Activated CD4-positive, alpha-beta T cell treated with anti-CD3 and anti-CD28 coated beads for 36 hours (primary cell): ENCODE measurements around the gene IFNE. TPM values are rescaled to one million over a fixed set of nuclear protein-coding genes. Genes with fewer than 3 reads are reported as not detected.

Source experiments
- ATAC-seq: fragments of 200-7000 bp; cut with Tn5 transposase; one replicate; pipeline ENCODE4 v1.10.0; 2021; ENCODE audit warnings: mild to moderate bottlenecking, moderate library complexity
- CTCF ChIA-PET: fragments of 350-600 bp; sonication (Branson Sonifier 250); formaldehyde crosslinking; loops from one replicate; lab custom pipeline; 2021; ENCODE audit warnings: antibody characterized with exemption; lab: Charles Lee
- POLR2A ChIA-PET: fragments of 350-600 bp; sonication (Branson Sonifier 250); formaldehyde crosslinking; loops from one replicate; lab custom pipeline; 2021; ENCODE audit warnings: antibody characterized with exemption, inconsistent platforms; lab: Charles Lee
- DNase-seq: peaks from one replicate; pipeline ENCODE4 v3.0.0-alpha.2; 2020
- H3K27ac Mint-ChIP-seq: one replicate; pipeline ENCODE4 v1.8.0; 2021; ENCODE audit warnings: mixed read lengths
- H3K27me3 Mint-ChIP-seq: one replicate; pipeline ENCODE4 v1.8.0; 2021; ENCODE audit warnings: mixed read lengths
- H3K36me3 Mint-ChIP-seq: one replicate; pipeline ENCODE4 v1.8.0; 2021; ENCODE audit warnings: low read depth, mixed read lengths
- H3K4me1 Mint-ChIP-seq: one replicate; pipeline ENCODE4 v1.8.0; 2021; ENCODE audit warnings: mixed read lengths
- H3K4me3 Mint-ChIP-seq: one replicate; pipeline ENCODE4 v1.8.0; 2021; ENCODE audit warnings: mild to moderate bottlenecking, moderate library complexity, mixed read lengths
- H3K9me3 Mint-ChIP-seq: one replicate; pipeline ENCODE4 v1.8.0; 2021; ENCODE audit warnings: low read depth, mixed read lengths
- intact Hi-C, 2 experiments: fragments of 100-400 bp; cut with DNase I in 1 of 2; cut with micrococcal nuclease in 1 of 2; formaldehyde crosslinking; loops; one replicate each; pipeline versions ENCODE4 v1.14.2 to v1.15.1; 2022 to 2024; cut with DNase I, micrococcal nuclease
- total RNA-seq, 2 experiments: library from RNA; stranded (reverse); gene quantifications; one replicate each; pipeline ENCODE4 v1.2.3, GENCODE V29; 2021

The IFNE gene, protein sequence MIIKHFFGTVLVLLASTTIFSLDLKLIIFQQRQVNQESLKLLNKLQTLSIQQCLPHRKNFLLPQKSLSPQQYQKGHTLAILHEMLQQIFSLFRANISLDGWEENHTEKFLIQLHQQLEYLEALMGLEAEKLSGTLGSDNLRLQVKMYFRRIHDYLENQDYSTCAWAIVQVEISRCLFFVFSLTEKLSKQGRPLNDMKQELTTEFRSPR
- total RNA-seq: not detected

DNA sequence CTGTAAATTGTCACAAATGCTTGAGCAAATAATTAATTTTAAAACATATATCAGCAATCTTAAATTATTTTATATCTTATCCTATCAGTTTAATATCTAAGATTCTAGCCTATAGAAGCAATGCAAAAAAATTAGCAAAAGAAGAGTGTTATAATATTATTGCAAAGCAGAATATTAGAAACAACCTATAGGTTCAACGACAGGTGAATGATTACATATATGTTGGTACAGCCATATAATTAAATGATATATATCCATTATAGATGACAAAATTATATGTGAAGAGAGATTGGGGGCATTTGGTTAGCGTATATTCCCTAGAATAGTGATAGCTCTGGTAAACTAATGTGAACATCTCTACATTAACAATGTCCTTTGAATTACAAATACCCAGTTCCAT is at the start of gene IFNE:
TSS of gene IFNE (minus strand) at position 101 of the 400 bp plus-strand sequence. CDS start 619 bp downstream, outside the sequence.
- peaks cover 5% of the 10 kb centered on the region for H3K27me3 Mint-ChIP-seq
- no peak for ATAC-seq

DNA sequence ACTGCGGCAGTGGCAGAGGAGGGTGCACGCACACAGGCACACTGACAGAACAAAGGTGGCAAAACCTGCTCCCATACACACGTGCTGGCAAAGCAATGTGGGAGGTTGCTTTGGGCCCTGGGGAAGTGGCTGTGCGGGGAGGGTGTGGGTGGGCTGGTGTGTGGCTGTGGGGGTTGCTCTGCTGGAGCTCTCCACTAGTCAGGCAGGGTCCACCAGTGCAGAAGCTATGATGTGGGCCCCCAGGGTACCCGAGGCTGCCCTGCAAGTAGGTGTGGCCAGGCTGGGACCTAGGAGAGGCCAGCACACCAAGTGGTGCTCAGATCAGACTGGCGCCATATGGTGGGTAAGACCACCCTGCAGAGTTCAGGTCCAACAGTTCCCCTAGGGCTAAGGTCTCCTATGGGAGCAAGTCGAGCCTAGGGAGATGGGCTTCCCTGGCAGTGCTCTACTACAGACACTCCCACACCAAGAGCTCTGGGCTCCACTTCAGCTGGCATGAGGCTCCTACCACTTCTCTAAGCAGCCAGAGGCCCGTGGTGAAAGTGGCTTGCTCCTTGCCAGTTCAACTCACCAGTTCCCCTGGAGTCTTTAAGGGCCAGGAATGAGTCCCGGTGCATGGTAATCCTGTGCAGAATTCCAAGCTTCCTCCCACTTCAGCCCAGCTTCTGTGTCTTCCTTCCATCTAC is 46.2 kb upstream of the IFNE start:
- peaks cover 4% of the 10 kb centered on the region for H3K9me3 Mint-ChIP-seq
- no peak overlapping the region for H3K27ac Mint-ChIP-seq
- H3K4me3 Mint-ChIP-seq: no peak overlapping the region
- ChIA-PET POLR2A (no interaction called here), CTCF (interaction anchor here (1.2 kb wide), 1 partner anchor 43 kb away, joined by 4 read pairs; no protein-coding TSS in a partner anchor)
- H3K4me1 Mint-ChIP-seq: no peaks in the 10 kb centered on the region
- ATAC-seq (no peak), DNase-seq (no peak)
- no peaks in the 10 kb centered on the region for H3K27me3 Mint-ChIP-seq
- intact Hi-C loops: no loop called here
- peaks cover 2% of the 10 kb centered on the region for H3K36me3 Mint-ChIP-seq

More for the DNA sequence above, at the start of gene IFNE:
- no peak for DNase-seq
- Mint-ChIP-seq H3K27ac (no peak within 1 kb of the TSS), H3K4me1 (no peaks in the 10 kb centered on the region), H3K9me3 (peaks cover 12% of the 10 kb centered on the region), H3K36me3 (no peaks in the 10 kb centered on the region), H3K4me3 (no peak within 1 kb of the TSS)
- ChIA-PET CTCF (interaction anchor here (1.6 kb wide), 1 partner anchor 16 kb away, joined by 4 read pairs; no protein-coding TSS in a partner anchor), POLR2A (no interaction called here)
- intact Hi-C loops: no loop called here

DNA sequence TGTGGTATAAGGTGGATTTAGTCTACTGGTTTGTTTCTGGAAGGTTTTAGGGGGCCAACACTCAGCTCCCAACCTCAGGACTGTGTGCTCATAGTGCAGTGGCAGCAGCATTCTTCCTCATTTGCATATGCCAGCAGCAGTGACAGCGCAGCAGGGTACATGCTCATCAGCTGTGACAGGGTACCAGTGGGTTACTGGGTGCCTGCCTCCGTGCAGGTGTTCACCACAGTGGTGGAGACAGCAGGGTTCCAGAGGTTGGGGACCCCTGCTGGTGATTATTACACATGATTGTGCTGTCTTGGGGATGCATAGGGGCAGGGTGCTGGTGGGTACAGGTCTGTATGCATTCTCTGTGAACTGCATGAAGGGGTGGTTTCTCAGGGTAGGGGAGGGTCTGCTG is 45.5 kb upstream of the IFNE start:
- ATAC-seq: no peak
- ChIA-PET POLR2A (no interaction called here), CTCF (interaction anchor here (0.7 to 1.2 kb wide), 3 partner anchors 44 to 465 kb away, joined by 3 to 4 read pairs (median 3); no protein-coding TSS in a partner anchor)

DNA sequence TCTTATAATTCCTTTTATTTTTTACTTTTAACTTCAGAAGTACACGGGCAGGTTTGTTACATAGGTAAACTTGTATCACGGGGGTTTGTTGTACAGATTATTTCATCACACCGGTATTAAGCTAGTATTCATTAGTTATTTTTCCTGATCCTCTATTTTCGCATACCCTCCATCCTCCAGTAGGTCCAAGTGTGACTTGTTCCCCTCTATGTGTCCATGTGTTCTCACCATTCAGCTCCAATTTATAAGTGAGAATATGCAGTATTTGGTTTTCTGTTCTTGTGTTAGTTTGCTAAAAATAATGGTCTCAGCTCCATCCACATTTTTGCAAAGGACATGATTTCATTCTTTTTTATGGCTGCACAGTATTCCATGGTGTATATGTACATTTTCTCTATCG is 43.1 kb upstream of the IFNE start:
- Mint-ChIP-seq H3K9me3 (peaks cover 13% of the 10 kb centered on the region), H3K36me3 (peaks cover 6% of the 10 kb centered on the region), H3K27ac (no peak overlapping the region), H3K4me1 (no peaks in the 10 kb centered on the region), H3K27me3 (no peaks in the 10 kb centered on the region), H3K4me3 (no peak overlapping the region)
- POLR2A ChIA-PET: no interaction called here
- CTCF ChIA-PET: no interaction called here
- intact Hi-C loops: no loop called here
- DNase-seq: no peak
- ATAC-seq: no peak

More for the DNA sequence above, 45.5 kb upstream of the IFNE start:
- H3K36me3 Mint-ChIP-seq: peaks cover 2% of the 10 kb centered on the region
- peaks cover 9% of the 10 kb centered on the region for H3K9me3 Mint-ChIP-seq
- no peaks in the 10 kb centered on the region for H3K27me3 Mint-ChIP-seq
- DNase-seq: no peak
- intact Hi-C loops: no loop called here
- no peak overlapping the region for H3K4me3 Mint-ChIP-seq
- H3K27ac Mint-ChIP-seq: no peak overlapping the region
- H3K4me1 Mint-ChIP-seq: no peaks in the 10 kb centered on the region

GRCh38 chr9:21524099-21524830 is 42.2 kb upstream of the IFNE start:
- ChIA-PET POLR2A (interaction anchor here (0.7 kb wide), 1 partner anchor 30 kb away, joined by 4 read pairs; no protein-coding TSS in a partner anchor), CTCF (no interaction called here)
- ATAC-seq (no peak), DNase-seq (no peak)
- Mint-ChIP-seq H3K36me3 (peaks cover 6% of the 10 kb centered on the region), H3K27me3 (no peaks in the 10 kb centered on the region), H3K4me1 (no peaks in the 10 kb centered on the region), H3K27ac (no peak overlapping the region), H3K4me3 (no peak overlapping the region), H3K9me3 (peaks cover 13% of the 10 kb centered on the region)
- intact Hi-C loops: no loop called here

DNA sequence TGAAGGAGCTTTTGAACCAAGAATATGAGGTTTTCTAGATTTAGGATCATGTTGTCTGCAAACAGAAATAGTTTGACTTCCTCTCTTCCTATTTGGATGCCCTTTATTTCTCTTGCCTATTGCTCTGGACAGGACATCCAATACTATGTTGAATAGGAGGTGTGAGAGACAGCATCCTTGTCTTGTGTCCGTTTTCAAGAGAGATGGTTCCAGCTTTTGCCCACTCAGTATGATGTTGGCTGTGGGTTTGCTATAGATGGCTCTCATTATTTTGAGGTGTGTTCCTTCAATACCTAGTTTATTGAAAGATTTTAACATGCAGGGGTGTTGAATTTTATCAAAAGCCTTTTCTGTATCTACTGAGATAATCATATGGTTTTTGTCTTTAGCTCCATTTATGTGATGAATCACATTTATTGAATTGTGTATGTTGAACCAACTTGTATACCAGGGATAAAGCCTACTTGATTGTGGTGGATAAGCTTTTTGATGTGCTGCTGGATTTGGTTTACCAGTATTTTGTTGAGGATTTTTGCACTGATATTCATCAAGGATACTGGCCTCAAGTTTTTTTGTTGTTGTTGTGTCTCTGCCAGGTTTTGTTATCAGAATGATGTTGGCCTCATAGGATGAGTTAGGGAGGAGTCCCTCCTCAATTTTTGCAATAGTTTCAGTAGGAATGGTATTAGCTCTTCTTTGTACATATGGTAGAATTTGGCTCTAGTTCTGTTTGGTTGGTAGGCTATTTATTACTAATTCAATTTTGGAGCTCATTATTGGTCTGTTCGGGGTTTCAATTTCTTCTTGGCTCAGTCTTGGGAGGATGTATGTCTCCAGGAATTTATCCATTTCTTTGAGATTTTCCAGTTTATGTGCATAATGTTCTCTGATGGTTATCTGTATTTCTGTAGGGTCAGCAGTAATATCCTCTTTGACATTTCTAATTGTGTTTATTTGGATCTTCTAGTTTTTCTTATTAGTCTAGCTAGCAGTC is 41.2 kb upstream of the IFNE start:
- ATAC-seq (no peak), DNase-seq (no peak)
- ChIA-PET CTCF (interaction anchor here (0.6 kb wide), 1 partner anchor 18 kb away, joined by 3 read pairs; no protein-coding TSS in a partner anchor), POLR2A (no interaction called here)
- intact Hi-C loops: no loop called here
- H3K27me3 Mint-ChIP-seq: no peaks in the 10 kb centered on the region
- no peak overlapping the region for H3K4me3 Mint-ChIP-seq
- peaks cover 13% of the 10 kb centered on the region for H3K9me3 Mint-ChIP-seq
- no peak overlapping the region for H3K27ac Mint-ChIP-seq
- H3K4me1 Mint-ChIP-seq: no peaks in the 10 kb centered on the region
- H3K36me3 Mint-ChIP-seq: peaks cover 4% of the 10 kb centered on the region

DNA sequence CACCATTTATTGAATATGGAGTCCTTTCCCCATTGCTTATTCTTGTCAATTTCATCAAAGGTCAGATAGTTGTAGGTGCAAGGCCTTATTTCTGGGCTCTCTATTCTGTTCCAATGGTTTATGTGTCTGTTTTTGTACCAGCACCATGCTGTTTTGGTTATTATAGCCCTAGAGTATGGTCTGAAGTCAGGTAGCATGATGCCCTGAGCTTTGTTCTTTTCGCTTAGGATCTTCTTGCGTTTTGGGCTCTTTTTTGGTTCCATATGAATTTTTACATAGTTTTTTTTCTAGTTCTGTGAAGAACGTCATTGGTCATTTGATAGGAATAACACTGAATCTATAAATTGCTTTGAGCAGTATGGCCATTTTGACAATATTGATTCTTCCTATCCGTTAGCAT is 40.2 kb upstream of the IFNE start:
- DNase-seq (no peak), ATAC-seq (no peak)
- Mint-ChIP-seq H3K27ac (no peak overlapping the region), H3K4me1 (no peaks in the 10 kb centered on the region), H3K27me3 (no peaks in the 10 kb centered on the region), H3K36me3 (peaks cover 4% of the 10 kb centered on the region), H3K9me3 (peaks cover 13% of the 10 kb centered on the region), H3K4me3 (no peak overlapping the region)
- intact Hi-C loops: no loop called here
- CTCF ChIA-PET: interaction anchor here (0.6 kb wide), 1 partner anchor 17 kb away, joined by 3 read pairs; no protein-coding TSS in a partner anchor
- POLR2A ChIA-PET: no interaction called here

DNA sequence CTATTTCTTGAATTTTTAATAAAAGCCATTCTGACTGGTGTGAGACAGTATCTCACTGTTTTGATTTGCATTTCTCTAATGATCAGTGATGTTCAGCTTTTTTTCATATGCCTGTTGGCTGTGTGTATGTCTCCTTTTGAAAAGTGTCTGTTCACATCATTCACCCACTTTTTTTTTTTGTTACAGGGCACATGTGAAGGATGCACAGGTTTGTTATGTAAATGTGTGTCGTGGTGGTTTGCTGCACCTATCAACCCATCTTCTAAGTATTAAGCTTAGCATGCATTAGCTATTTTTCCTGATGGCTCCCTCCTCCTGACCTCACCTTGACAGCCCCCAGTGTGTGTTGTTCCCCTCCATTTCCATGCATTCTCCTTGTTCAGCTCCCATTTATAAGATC is 39.3 kb upstream of the IFNE start:
- ChIA-PET CTCF (interaction anchor here (0.7 to 1.4 kb wide), 3 partner anchors 11 to 56 kb away, joined by 4 to 7 read pairs (median 4); no protein-coding TSS in a partner anchor), POLR2A (no interaction called here)
- H3K9me3 Mint-ChIP-seq: peaks cover 13% of the 10 kb centered on the region
- intact Hi-C loops: no loop called here
- H3K4me3 Mint-ChIP-seq: no peak overlapping the region
- no peaks in the 10 kb centered on the region for H3K27me3 Mint-ChIP-seq
- ATAC-seq (no peak), DNase-seq (no peak)
- peaks cover 4% of the 10 kb centered on the region for H3K36me3 Mint-ChIP-seq
- no peaks in the 10 kb centered on the region for H3K4me1 Mint-ChIP-seq
- H3K27ac Mint-ChIP-seq: no peak overlapping the region

DNA sequence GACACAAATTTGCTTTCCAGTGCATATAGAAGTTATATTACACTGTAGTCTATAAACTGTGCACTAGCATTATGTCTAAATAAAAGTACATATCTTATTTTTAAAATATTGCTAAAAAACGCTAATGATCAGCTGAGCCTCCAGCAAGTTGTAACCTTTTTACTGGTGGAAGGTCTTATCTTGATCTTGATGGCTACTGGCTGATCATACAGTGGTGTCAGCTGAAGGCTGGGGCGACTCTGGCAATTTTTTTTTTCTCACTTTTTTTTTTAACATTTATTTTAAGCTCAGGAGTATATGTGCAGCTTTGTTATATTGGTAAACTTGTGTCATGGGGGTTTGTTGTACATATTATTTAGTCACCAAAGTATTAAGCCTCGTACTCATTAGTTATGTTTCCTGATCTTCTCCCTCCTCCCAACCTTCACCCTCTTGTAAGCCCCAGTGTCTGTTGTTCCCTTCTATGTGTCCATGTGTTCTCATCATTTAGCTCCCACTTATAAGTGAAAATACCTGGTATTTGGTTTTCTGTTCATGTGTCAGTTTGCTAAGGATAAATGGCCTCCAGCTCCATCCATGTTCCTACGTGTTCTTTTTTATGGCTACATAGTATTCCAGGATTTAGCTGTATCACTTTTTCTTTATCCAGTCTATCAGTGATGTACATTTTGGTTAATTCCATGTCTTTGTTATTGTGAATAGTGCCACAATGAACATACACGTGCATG is 38.6 kb upstream of the IFNE start:
- Mint-ChIP-seq H3K9me3 (peaks cover 13% of the 10 kb centered on the region), H3K4me3 (no peak overlapping the region), H3K27ac (no peak overlapping the region), H3K36me3 (peaks cover 4% of the 10 kb centered on the region), H3K27me3 (no peaks in the 10 kb centered on the region), H3K4me1 (no peaks in the 10 kb centered on the region)
- intact Hi-C loops: no loop called here
- no peak for ATAC-seq
- DNase-seq: no peak
- POLR2A ChIA-PET: no interaction called here
- CTCF ChIA-PET: interaction anchor here (0.6 to 1.4 kb wide), 5 partner anchors 10 to 307 kb away, joined by 3 to 7 read pairs (median 4); no protein-coding TSS in a partner anchor

- H3K27ac Mint-ChIP-seq: no peak overlapping the region
- ATAC-seq (no peak), DNase-seq (no peak)
- intact Hi-C loops: no loop called here
- no peaks in the 10 kb centered on the region for H3K4me1 Mint-ChIP-seq
- no peak overlapping the region for H3K4me3 Mint-ChIP-seq
- POLR2A ChIA-PET: no interaction called here
- H3K27me3 Mint-ChIP-seq: no peaks in the 10 kb centered on the region
- H3K9me3 Mint-ChIP-seq: peaks cover 13% of the 10 kb centered on the region
- peaks cover 4% of the 10 kb centered on the region for H3K36me3 Mint-ChIP-seq
- CTCF ChIA-PET: interaction anchor here (0.6 to 0.8 kb wide), 2 partner anchors 12 to 306 kb away, joined by 3 read pairs; no protein-coding TSS in a partner anchor
Measured at GRCh38 chr9:21519855-21520434, 37.8 kb upstream of the IFNE start.
